CD4-positive, alpha-beta T cell treated with Interleukin-21 for 1 hour (primary cell): ENCODE results near the gene FOXD4L6.
"Not testable (repeated sequence)": the region's sequence is repeated elsewhere in the genome, so short reads cannot be mapped to it uniquely, and the experiment has no call there.

Source experiments
- DNase-seq: peaks from one replicate; pipeline ENCODE4 v3.0.0-alpha.2; 2020

FOXD4L6 gene

GRCh38 chr9:41128581-41128980 lies at the start of gene FOXD4L6:
FOXD4L6 (minus strand) TSS chr9:41128681; CDS start chr9:41128383, 298 bp downstream.
- not testable (repeated sequence) for DNase-seq

GRCh38 chr9:41174994-41175393 lies 46.5 kb upstream of the FOXD4L6 start:
- DNase-seq, result not testable (repeated sequence)

- DNase-seq, result not testable (repeated sequence)
Observed at GRCh38 chr9:41150116-41150515, 21.6 kb upstream of the FOXD4L6 start.

- DNase-seq, result not testable (repeated sequence)
Observed at GRCh38 chr9:41141878-41142277, 13.4 kb upstream of the FOXD4L6 start.

GRCh38 chr9:41126746-41127446 lies 1.6 kb downstream of the FOXD4L6 start:
- not testable (repeated sequence) for DNase-seq

- DNase-seq, result not testable (repeated sequence)
Observed at GRCh38 chr9:41125936-41126335, 2.5 kb downstream of the FOXD4L6 start.

- DNase-seq, result not testable (repeated sequence)
Observed at GRCh38 chr9:41125109-41125658, 3.3 kb downstream of the FOXD4L6 start.

GRCh38 chr9:41124250-41125108 lies 4.0 kb downstream of the FOXD4L6 start:
- DNase-seq, result not testable (repeated sequence)

- DNase-seq, result not testable (repeated sequence)
Observed at GRCh38 chr9:41123812-41124211, 4.7 kb downstream of the FOXD4L6 start.

GRCh38 chr9:41123396-41123795 lies 5.1 kb downstream of the FOXD4L6 start:
- DNase-seq, result not testable (repeated sequence)

GRCh38 chr9:41120696-41121095 lies 7.8 kb downstream of the FOXD4L6 start:
- DNase-seq, result not testable (repeated sequence)

- not testable (repeated sequence) for DNase-seq
Observed at GRCh38 chr9:41119719-41120118, 8.8 kb downstream of the FOXD4L6 start.

GRCh38 chr9:41119311-41119710 lies 9.2 kb downstream of the FOXD4L6 start:
- not testable (repeated sequence) for DNase-seq

- not testable (repeated sequence) for DNase-seq
Observed at GRCh38 chr9:41113348-41113747, 15.1 kb downstream of the FOXD4L6 start.

- not testable (repeated sequence) for DNase-seq
Observed at GRCh38 chr9:41111414-41111813, 17.1 kb downstream of the FOXD4L6 start.

- not testable (repeated sequence) for DNase-seq
Observed at GRCh38 chr9:41110913-41111312, 17.6 kb downstream of the FOXD4L6 start.

- DNase-seq, result not testable (repeated sequence)
Observed at GRCh38 chr9:41109253-41109652, 19.2 kb downstream of the FOXD4L6 start.

- not testable (repeated sequence) for DNase-seq
Observed at GRCh38 chr9:41108816-41109215, 19.7 kb downstream of the FOXD4L6 start.

- not testable (repeated sequence) for DNase-seq
Observed at GRCh38 chr9:41106472-41107116, 21.9 kb downstream of the FOXD4L6 start.

- DNase-seq, result not testable (repeated sequence)
Observed at GRCh38 chr9:41105557-41106253, 22.8 kb downstream of the FOXD4L6 start.

GRCh38 chr9:41104542-41104941 lies 23.9 kb downstream of the FOXD4L6 start:
- not testable (repeated sequence) for DNase-seq

GRCh38 chr9:41100508-41100907 lies 28.0 kb downstream of the FOXD4L6 start:
- DNase-seq, result not testable (repeated sequence)
